ENCODE measurements around the gene FAM184A. TPM values are rescaled to one million over a fixed set of nuclear protein-coding genes. Genes with fewer than 3 reads are reported as not detected.

The FAM184A gene
- total and polyA plus RNA-seq, 9 of the 15 experiments (the other 6 are each of a cell fraction or from before 2014, with no cell fraction given): 6.4 to 18.7 (median 13.1) TPM

GRCh38 chr6:119078376-119079282 is at the start of gene FAM184A (continued):
- no peak for TF ChIP-seq SRSF7 (optimal IDR thresholded peaks at IDR 0.05; ENCODE audit: low read depth, low read length)
- TF ChIP-seq KDM2B (CRISPR knock-in tag; IDR thresholded peaks at IDR 0.05): peak; percentile 14; the same call in 1 of the 2 replicates
- peak; percentile 11 for TF ChIP-seq U2AF1 (optimal IDR thresholded peaks at IDR 0.05; ENCODE audit: low read depth, low read length)
- TF ChIP-seq NFIX (CRISPR knock-in tag; IDR thresholded peaks at IDR 0.05; ENCODE audit: low read depth): no peak
- TF ChIP-seq ZNF263 (CRISPR knock-in tag; IDR thresholded peaks at IDR 0.05; ENCODE audit: borderline replicate concordance): peak; percentile 46; the same call in 1 of the 2 replicates
- TF ChIP-seq PYGO2 (tag; IDR thresholded peaks at IDR 0.05): no peak
- peak; percentile 84 to 87 for TF ChIP-seq NRF1 (conservative IDR thresholded peaks at IDR 0.05 in 1 of 2, IDR thresholded peaks at IDR 0.05 in 1 of 2)
- TF ChIP-seq KAT8 (IDR thresholded peaks at IDR 0.05; ENCODE audit: low read depth): no peak
- TF ChIP-seq CCNT2 (IDR thresholded peaks at IDR 0.05; ENCODE audit: borderline replicate concordance, extremely low read depth, insufficient read length, low read depth, low read length): peak; percentile 59
- TF ChIP-seq MAFF (IDR thresholded peaks at IDR 0.05; ENCODE audit: low read length): no peak
- peak; percentile 63 for TF ChIP-seq FIP1L1 (IDR thresholded peaks at IDR 0.05; ENCODE audit: low read depth, low read length, poor library complexity, severe bottlenecking)
- no peak for TF ChIP-seq PRMT5 (CRISPR knock-in tag; IDR thresholded peaks at IDR 0.05)
- peak; percentile 37; the same call in 1 of the 2 replicates for TF ChIP-seq SOX6 (IDR thresholded peaks at IDR 0.05)
- peak; percentile 80 for TF ChIP-seq ZBTB33 (CRISPR knock-in tag; IDR thresholded peaks at IDR 0.05)
- TF ChIP-seq EZH2 (IDR thresholded peaks at IDR 0.05; ENCODE audit: borderline replicate concordance, low read depth, low read length): no peak
- no peak for TF ChIP-seq MCM3 (IDR thresholded peaks at IDR 0.05)
- TF ChIP-seq POLR2AphosphoS2 (IDR thresholded peaks at IDR 0.05; ENCODE audit: low read length): no peak
- TF ChIP-seq FOXJ3 (CRISPR knock-in tag; IDR thresholded peaks at IDR 0.05): no peak
- peak; percentile 88; the same call in 1 of the 2 replicates for TF ChIP-seq GATAD2B (IDR thresholded peaks at IDR 0.05; ENCODE audit: borderline replicate concordance)
- peak; percentile 80 for TF ChIP-seq ZNF511 (CRISPR knock-in tag; IDR thresholded peaks at IDR 0.05)
- 0 out of 2 replicates have a peak, but pooled peaks have one; percentile 21 for TF ChIP-seq TEAD4 (IDR thresholded peaks at IDR 0.05; ENCODE audit: low read length)
- TF ChIP-seq TEAD4 (CRISPR knock-in tag; IDR thresholded peaks at IDR 0.05; ENCODE audit: borderline replicate concordance): no peak
- no peak for TF ChIP-seq SMAD1 (IDR thresholded peaks at IDR 0.05; ENCODE audit: low read depth, low read length, partially characterized antibody)
- peak; percentile 93 for TF ChIP-seq CXXC5 (CRISPR knock-in tag; IDR thresholded peaks at IDR 0.05)
- no peak for TF ChIP-seq SMARCB1 (IDR thresholded peaks at IDR 0.05; ENCODE audit: insufficient read length, low read depth)

Measured in K562 (cell line).